AG10803 (cell line): Measurements from ENCODE around the gene MUC5B.

ENCODE experiments used
- DNase-seq: peaks from one replicate; pipeline ENCODE4 v3.0.0; 2010; ENCODE audit warnings: low read depth
- H3K4me3 ChIP-seq: 2 replicates; pipeline ENCODE4 v1.5.1; 2011; ENCODE audit warnings: mild to moderate bottlenecking, low read length, control low read depth
- TF ChIP-seq, protein P1 (sequence below): conservative IDR thresholded peaks from 2 replicates; pipeline ENCODE4 v1.5.1; 2011; ENCODE audit warnings: mild to moderate bottlenecking, low read length, control low read depth, inconsistent platforms

Gene MUC5B

DNA sequence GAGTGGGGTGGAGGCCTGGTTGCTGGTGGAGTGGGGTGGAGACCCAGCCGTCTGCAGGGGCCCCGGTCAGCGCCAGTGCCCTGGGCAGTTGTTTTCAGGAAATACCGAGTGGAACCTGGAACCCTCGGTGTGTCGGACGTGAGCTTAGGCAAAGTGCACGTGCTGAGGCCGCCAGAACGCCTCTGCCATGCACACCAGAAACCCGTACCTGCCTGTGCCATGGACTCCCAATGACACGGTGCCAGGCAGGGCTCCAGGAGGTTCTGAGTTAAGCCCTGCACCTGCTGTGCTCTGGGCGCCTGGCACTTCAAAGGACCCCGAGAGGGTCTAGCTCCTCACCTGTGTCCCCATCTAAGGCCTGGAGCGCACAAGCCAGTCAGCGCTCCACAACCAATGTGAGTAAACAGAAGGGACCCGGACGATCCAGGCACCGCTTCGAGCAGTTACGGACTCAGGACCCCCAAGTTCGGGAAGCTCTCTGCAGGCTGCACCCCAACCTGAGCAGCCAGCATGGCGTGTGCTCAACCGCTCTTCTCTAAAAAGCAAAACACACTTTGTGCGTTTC is 74.2 kb downstream of the MUC5B start:
- TF ChIP-seq, protein P1, sequence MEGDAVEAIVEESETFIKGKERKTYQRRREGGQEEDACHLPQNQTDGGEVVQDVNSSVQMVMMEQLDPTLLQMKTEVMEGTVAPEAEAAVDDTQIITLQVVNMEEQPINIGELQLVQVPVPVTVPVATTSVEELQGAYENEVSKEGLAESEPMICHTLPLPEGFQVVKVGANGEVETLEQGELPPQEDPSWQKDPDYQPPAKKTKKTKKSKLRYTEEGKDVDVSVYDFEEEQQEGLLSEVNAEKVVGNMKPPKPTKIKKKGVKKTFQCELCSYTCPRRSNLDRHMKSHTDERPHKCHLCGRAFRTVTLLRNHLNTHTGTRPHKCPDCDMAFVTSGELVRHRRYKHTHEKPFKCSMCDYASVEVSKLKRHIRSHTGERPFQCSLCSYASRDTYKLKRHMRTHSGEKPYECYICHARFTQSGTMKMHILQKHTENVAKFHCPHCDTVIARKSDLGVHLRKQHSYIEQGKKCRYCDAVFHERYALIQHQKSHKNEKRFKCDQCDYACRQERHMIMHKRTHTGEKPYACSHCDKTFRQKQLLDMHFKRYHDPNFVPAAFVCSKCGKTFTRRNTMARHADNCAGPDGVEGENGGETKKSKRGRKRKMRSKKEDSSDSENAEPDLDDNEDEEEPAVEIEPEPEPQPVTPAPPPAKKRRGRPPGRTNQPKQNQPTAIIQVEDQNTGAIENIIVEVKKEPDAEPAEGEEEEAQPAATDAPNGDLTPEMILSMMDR, result no peak
- H3K4me3 ChIP-seq, result no peak overlapping the region
- DNase-seq, result no peak

DNA sequence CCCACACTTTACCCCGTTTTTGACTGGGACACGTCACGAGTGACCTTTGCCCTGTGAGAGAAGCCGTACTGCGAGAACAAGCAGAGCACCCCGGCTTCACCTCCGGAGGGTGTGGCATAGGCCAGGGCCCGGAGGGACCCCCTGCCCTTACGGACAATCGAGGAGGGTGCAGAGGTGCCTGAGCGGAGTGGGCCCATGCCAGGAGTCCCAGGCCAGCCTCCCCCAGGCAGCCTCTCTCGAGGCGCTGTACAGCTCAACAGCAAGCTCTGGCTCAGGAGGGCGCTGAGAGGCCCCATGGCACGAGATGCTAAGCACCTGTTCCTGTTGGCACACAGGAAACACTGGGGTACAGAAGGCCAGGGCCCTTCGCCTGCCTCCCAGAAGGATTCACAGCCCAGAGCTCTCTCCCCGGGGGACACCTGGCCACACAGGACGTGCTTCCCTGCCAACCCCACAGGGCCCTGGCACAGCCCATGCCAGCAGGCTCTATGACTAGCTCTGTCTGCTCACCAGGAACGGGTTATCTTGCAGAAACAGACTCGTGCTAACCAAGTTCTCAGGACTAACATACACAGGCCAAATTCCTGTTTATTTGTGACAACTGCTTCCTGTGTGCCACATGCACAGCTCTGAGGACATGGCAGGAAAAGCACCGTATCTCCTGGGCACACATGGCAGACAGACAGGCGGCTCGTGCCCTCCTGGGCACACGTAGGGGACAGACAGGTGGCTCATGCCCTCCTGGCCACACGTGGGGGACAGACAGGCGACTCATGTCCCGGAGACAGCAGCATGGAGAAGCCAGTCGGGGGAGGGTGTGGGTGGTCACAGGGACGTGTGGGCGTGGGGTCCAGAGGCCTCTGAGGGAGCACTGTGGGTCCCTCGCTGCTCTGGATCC is 75.0 kb downstream of the MUC5B start:
- no peak overlapping the region for H3K4me3 ChIP-seq
- TF ChIP-seq, protein P1, result no peak
- no peak for DNase-seq

DNA sequence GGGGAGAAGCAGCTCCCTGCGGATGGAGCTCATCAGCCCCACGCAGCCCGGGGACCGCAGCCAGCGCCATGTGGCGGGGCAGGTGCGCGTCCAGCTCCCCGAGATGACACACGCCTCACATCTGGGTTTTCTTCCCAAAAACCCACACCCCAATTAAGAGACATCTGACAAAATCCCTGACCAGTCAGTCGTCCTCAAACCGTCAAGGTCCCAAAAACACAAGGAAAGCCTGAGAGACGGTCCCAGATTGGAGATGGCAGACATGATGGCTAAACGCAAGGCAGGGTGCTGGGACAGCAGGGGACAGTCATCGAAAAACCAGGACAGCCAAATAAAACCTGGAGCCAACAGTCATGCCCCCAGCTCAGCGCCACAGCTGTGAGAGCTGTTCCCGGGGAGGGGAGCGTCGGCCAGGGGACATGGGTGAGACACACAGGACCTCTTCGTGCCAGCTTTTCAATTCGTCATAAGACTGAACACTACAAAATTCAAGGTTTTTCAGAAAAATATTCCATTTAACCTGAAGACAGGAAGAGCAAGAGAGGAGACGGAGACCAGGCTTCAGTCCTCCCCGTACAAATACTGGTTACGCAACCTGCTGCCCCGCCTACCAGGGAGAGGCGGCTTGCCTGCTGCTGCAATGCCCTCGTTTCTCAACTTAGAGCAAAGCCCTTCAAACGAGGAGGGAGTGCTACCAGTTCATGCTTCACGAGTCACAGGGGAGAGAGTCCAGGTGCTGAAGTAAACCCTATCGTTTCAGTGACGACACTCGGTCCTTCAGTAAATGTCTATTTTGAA is 76.0 kb downstream of the MUC5B start:
- peak; percentile 81 for DNase-seq
- H3K4me3 ChIP-seq, result peak overlapping the region; percentile 33
- TF ChIP-seq, protein P1, result no peak

DNA sequence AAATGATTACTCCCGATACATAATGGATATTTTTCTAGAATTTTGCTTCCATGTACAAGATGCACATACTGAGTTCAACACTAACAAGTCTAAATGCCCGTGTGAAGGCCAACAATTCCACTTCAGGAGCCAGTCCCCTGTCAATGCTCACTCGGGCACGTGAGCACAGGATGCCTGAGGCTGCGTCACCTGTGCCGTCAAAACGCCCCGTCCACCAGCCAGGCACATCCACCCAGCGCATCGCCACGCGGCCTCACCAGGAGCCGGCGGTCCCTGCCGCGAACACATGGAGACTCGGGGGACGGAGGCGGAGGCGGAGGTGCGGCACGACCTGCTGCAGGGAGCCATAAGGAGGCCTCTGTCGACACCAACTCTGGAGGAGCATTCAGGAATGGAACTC is 76.8 kb downstream of the MUC5B start:
- TF ChIP-seq, protein P1, result no peak
- no peak for DNase-seq
- H3K4me3 ChIP-seq, result no peak overlapping the region

DNA sequence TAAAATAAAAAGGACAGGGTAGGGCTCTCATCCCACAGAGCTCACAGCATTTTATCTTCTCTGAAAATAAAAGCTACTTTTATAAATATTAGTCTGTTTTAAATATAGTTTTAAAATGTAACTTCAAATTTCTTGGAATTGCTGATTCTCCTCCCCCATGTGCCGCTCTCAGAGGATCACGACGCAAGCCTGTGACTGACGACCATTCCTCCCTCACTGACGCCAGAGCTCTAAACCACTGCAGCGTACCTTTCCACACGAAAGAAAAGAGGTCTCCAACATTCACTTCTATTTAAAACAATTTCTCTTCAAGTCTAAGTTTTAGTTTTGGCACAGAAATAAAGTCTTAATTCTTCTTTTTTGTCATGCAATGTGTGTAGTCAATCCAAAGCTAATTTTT is 77.3 kb downstream of the MUC5B start:
- no peak for DNase-seq
- TF ChIP-seq, protein P1, result no peak
- H3K4me3 ChIP-seq, result no peak overlapping the region

DNA sequence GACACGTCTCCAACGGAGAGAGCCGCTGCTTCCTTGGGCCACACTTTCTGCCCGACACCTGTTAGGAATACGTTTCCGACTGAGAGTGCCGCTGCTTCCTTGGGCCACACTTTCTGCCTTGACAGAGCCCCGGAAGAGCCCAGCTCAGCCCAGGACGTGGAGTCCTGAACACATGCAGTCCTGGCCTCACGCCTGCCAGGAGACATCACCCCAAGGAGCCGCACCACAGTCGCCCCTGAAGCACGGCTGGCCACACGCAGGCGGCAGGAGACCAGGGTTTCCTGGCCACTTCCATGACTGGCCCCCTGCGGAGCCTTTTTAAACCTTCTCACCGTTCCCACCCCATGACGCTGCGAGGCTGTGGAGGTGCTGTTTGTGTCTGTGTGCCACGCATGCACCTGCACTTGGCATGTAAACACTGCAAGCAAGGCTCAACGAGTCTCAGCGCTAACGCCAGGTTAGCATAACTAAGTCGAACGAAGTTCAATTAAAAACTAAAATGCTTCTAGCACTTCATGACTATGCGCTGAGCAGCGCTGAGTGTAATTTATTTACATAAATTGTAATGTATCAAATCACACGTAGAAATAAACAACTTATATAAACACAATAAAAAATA is 77.8 kb downstream of the MUC5B start:
- no peak for DNase-seq
- TF ChIP-seq, protein P1, result no peak
- no peak overlapping the region for H3K4me3 ChIP-seq
